WTC11 (cell line): ENCODE measurements around the gene CAPZB. TPM values are rescaled to one million over a fixed set of nuclear protein-coding genes. Genes with fewer than 3 reads are reported as not detected.

Experiments used
- ATAC-seq: fragments of 200-7000 bp; cut with Tn5 transposase; 2 replicates; pipeline ENCODE4 v1.10.0; 2021; ENCODE audit warnings: mild to moderate bottlenecking, moderate library complexity
- CTCF ChIA-PET: fragments of 300-600 bp; sonication (Branson Sonifier 250); formaldehyde crosslinking; loops from one replicate; lab custom pipeline; 2021; ENCODE audit warnings: antibody characterized with exemption; lab: Charles Lee
- POLR2A ChIA-PET: fragments of 350-600 bp; sonication (Branson Sonifier 250); formaldehyde crosslinking; loops from one replicate; lab custom pipeline; 2021; ENCODE audit warnings: antibody characterized with exemption; lab: Charles Lee
- DNase-seq: peaks from one replicate; pipeline ENCODE4 v3.0.0; 2021; ENCODE audit warnings: low spot score
- H3K27ac Mint-ChIP-seq: 2 replicates; pipeline ENCODE4 v1.8.0; 2021; ENCODE audit warnings: mixed read lengths
- H3K27me3 Mint-ChIP-seq: 2 replicates; pipeline ENCODE4 v1.8.0; 2021; ENCODE audit warnings: low read depth, mild to moderate bottlenecking, moderate library complexity, mixed read lengths
- H3K36me3 Mint-ChIP-seq: 2 replicates; pipeline ENCODE4 v1.8.0; 2021; ENCODE audit warnings: mixed read lengths
- H3K4me1 Mint-ChIP-seq: 2 replicates; pipeline ENCODE4 v1.8.0; 2022; ENCODE audit warnings: mixed read lengths
- H3K4me3 Mint-ChIP-seq: 2 replicates; pipeline ENCODE4 v1.8.0; 2021; ENCODE audit warnings: mild to moderate bottlenecking, moderate library complexity, mixed read lengths
- H3K9me3 Mint-ChIP-seq: 2 replicates; pipeline ENCODE4 v1.8.0; 2021; ENCODE audit warnings: mixed read lengths
- AR ChIP-seq: fragments of 250-450 bp; sonication (Bioruptor Pico); IDR thresholded peaks from 2 replicates; pipeline ENCODE4 v1.9.0; 2021; ENCODE audit warnings: mild to moderate bottlenecking
- ATF1 ChIP-seq: sonication (generic); formaldehyde crosslinking; IDR thresholded peaks from 2 replicates; pipeline ENCODE4 v1.8.1; 2023; ENCODE audit warnings: mild to moderate bottlenecking, moderate library complexity, missing genetic modification reagents
- CTCF ChIP-seq: fragments of 200-600 bp; IDR thresholded peaks from 2 replicates; pipeline ENCODE4 v1.8.0; 2022; ENCODE audit warnings: antibody characterized with exemption
- E2F5 ChIP-seq: sonication (generic); formaldehyde crosslinking; IDR thresholded peaks from 2 replicates; pipeline ENCODE4 v1.8.1; 2022; ENCODE audit warnings: mild to moderate bottlenecking, moderate library complexity, missing genetic modification reagents
- ELF4 ChIP-seq: sonication (generic); formaldehyde crosslinking; IDR thresholded peaks from 2 replicates; pipeline ENCODE4 v1.8.1; 2022; ENCODE audit warnings: low read depth, mild to moderate bottlenecking, moderate library complexity, missing genetic modification reagents
- GABPB1 ChIP-seq: sonication (generic); formaldehyde crosslinking; IDR thresholded peaks from 2 replicates; pipeline ENCODE4 v1.8.1; 2023; ENCODE audit warnings: mild to moderate bottlenecking, missing genetic modification reagents
- JAZF1 ChIP-seq: fragments of 250-450 bp; sonication (Bioruptor Pico); IDR thresholded peaks from 2 replicates; pipeline ENCODE4 v1.9.0; 2021; ENCODE audit warnings: moderate library complexity, mild to moderate bottlenecking, inconsistent platforms
- MAX ChIP-seq: sonication (generic); formaldehyde crosslinking; IDR thresholded peaks from 2 replicates; pipeline ENCODE4 v1.8.0; 2022; ENCODE audit warnings: mild to moderate bottlenecking, missing genetic modification reagents
- MYBL2 ChIP-seq: sonication (generic); formaldehyde crosslinking; IDR thresholded peaks from 2 replicates; pipeline ENCODE4 v1.8.1; 2023; ENCODE audit warnings: mild to moderate bottlenecking, moderate library complexity, missing genetic modification reagents
- NFE2L1 ChIP-seq: sonication (generic); formaldehyde crosslinking; IDR thresholded peaks from 2 replicates; pipeline ENCODE4 v1.8.1; 2023; ENCODE audit warnings: missing genetic modification reagents
- NFYB ChIP-seq: sonication (generic); formaldehyde crosslinking; conservative IDR thresholded peaks from 2 replicates; pipeline ENCODE4 v1.8.0; 2022; ENCODE audit warnings: low read depth, missing genetic modification reagents
- OVOL2 ChIP-seq: fragments of 250-450 bp; sonication (Bioruptor Pico); IDR thresholded peaks from 2 replicates; pipeline ENCODE4 v1.9.0; 2021; ENCODE audit warnings: mild to moderate bottlenecking, borderline replicate concordance
- TEAD4 ChIP-seq: sonication (generic); formaldehyde crosslinking; IDR thresholded peaks from 2 replicates; pipeline ENCODE4 v1.8.0; 2022; ENCODE audit warnings: mild to moderate bottlenecking, missing genetic modification reagents
- USF2 ChIP-seq: sonication (generic); formaldehyde crosslinking; IDR thresholded peaks from 2 replicates; pipeline ENCODE4 v1.8.1; 2023; ENCODE audit warnings: mild to moderate bottlenecking, missing genetic modification reagents, moderate library complexity
- ZBTB21 ChIP-seq: sonication (generic); formaldehyde crosslinking; IDR thresholded peaks from 2 replicates; pipeline ENCODE4 v1.8.1; 2023; ENCODE audit warnings: mild to moderate bottlenecking, missing genetic modification reagents, borderline replicate concordance
- ZNF121 ChIP-seq: sonication (generic); formaldehyde crosslinking; IDR thresholded peaks from 2 replicates; pipeline ENCODE4 v1.8.0; 2023; ENCODE audit warnings: missing genetic modification reagents
- ZNF219 ChIP-seq: sonication (generic); formaldehyde crosslinking; IDR thresholded peaks from 2 replicates; pipeline ENCODE4 v1.8.0; 2023; ENCODE audit warnings: missing genetic modification reagents, mild to moderate bottlenecking, borderline replicate concordance
- ZNF281 ChIP-seq: sonication (generic); formaldehyde crosslinking; IDR thresholded peaks from 2 replicates; pipeline ENCODE4 v1.8.0; 2023; ENCODE audit warnings: mild to moderate bottlenecking, missing genetic modification reagents
- total RNA-seq: library from RNA; stranded (reverse); gene quantifications from 3 replicates; pipeline ENCODE4 v1.2.3, GENCODE V29; 2021
- TF ChIP-seq, protein P1 (sequence below): sonication (generic); formaldehyde crosslinking; IDR thresholded peaks from 2 replicates; pipeline ENCODE4 v1.8.1; 2022; ENCODE audit warnings: mild to moderate bottlenecking, missing genetic modification reagents, moderate library complexity, borderline replicate concordance

The CAPZB gene
- total RNA-seq, 1 experiment from 2014 or later, result 348 TPM

DNA sequence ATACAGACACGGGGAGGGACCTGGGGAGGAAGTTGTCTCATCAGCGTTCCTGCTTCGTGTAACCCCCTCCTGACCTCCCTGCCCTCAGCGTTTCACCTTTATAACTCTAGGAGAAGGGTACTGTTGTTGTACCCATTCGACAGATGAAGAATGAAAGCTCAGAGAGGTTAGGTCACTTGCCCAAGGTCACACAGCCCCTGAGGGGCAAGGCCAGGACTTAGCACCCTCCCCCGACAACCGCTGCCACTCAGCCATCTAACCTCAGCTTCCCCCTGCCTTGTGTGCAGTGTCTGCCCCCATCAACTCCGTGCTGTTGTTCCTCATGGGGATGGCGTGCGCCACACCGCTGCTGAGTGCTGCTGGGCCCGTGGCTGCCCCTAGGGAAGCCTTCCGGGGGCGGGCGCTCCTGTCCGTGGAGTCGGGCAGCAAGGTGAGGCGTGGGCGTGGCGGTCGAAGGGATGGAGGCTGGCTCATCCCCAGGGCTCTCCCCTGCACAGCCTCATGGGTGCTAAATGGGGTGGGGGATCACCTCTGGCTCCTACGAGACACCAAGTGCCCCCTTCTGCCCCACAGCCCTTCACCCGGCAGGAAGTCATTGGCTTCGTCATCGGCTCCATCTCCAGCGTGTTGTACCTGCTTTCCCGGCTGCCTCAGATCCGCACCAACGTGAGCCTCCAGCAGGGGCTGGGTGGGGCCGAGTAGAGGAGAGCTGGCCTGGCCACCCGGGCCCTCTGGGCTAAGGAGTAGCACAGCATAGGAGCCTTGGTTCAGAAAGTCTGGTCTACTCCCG, 159.2 kb downstream of the CAPZB start:
- H3K4me3 Mint-ChIP-seq, result no peak overlapping the region
- no peak overlapping the region for H3K27ac Mint-ChIP-seq
- POLR2A ChIA-PET, result no interaction called here
- no peaks in the 10 kb centered on the region for H3K9me3 Mint-ChIP-seq
- no peaks in the 10 kb centered on the region for H3K27me3 Mint-ChIP-seq
- DNase-seq (no peak), ATAC-seq (peak; percentile 67)
- H3K4me1 Mint-ChIP-seq, result no peaks in the 10 kb centered on the region
- no peak for TF ChIP-seq TEAD4 (CRISPR knock-in tag)
- no peak for TF ChIP-seq USF2 (CRISPR knock-in tag)
- TF ChIP-seq OVOL2 (CRISPR knock-in tag), result no peak
- no peak for TF ChIP-seq MAX (CRISPR knock-in tag)
- no peak for TF ChIP-seq AR
- no peak for TF ChIP-seq CTCF
- TF ChIP-seq NFYB, result no peak
- TF ChIP-seq GABPB1 (CRISPR knock-in tag), result no peak
- TF ChIP-seq, protein P1, sequence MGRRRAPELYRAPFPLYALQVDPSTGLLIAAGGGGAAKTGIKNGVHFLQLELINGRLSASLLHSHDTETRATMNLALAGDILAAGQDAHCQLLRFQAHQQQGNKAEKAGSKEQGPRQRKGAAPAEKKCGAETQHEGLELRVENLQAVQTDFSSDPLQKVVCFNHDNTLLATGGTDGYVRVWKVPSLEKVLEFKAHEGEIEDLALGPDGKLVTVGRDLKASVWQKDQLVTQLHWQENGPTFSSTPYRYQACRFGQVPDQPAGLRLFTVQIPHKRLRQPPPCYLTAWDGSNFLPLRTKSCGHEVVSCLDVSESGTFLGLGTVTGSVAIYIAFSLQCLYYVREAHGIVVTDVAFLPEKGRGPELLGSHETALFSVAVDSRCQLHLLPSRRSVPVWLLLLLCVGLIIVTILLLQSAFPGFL, result no peak
- TF ChIP-seq ZNF219 (CRISPR knock-in tag), result no peak
- TF ChIP-seq ZNF281 (CRISPR knock-in tag), result no peak
- TF ChIP-seq MYBL2 (CRISPR knock-in tag), result no peak
- no peak for TF ChIP-seq NFE2L1 (CRISPR knock-in tag)
- no peak for TF ChIP-seq ATF1
- no peak for TF ChIP-seq ELF4 (CRISPR knock-in tag)
- TF ChIP-seq ZNF121 (CRISPR knock-in tag), result no peak
- TF ChIP-seq ZBTB21 (CRISPR knock-in tag), result no peak
- TF ChIP-seq E2F5 (CRISPR knock-in tag), result no peak
- TF ChIP-seq JAZF1, result no peak
- peaks cover 7% of the 10 kb centered on the region for H3K36me3 Mint-ChIP-seq
- CTCF ChIA-PET, result interaction anchor here (1.2 kb wide), 1 partner anchor 13 kb away, joined by 3 read pairs; the partner anchor contains the start of gene SLC66A1
